Sigmoid colon (tissue), 4 donors: ENCODE results near the gene ACTN1.
"Not testable (repeated sequence)": the region's sequence is repeated elsewhere in the genome, so short reads cannot be mapped to it uniquely, and the experiment has no call there.

Source experiments
- CTCF ChIP-seq, 4 experiments: fragments of 450-650 bp in 3 of 4; fragments of 200-600 bp in 1 of 4; IDR thresholded peaks; one replicate each; pipeline ENCODE4 v1.5.1; 2016 to 2019; ENCODE audit warnings: antibody characterized with exemption in 4 of 4, mild to moderate bottlenecking in 3 of 4, moderate library complexity in 2 of 4
- EP300 ChIP-seq, 4 donors: sonication (generic); formaldehyde crosslinking; IDR thresholded peaks; one replicate each; pipeline ENCODE4 v1.6.1; 2017; ENCODE audit warnings: antibody characterized with exemption in 4 of 4
- POLR2A ChIP-seq, 2 donors: fragments of 450-650 bp; IDR thresholded peaks; one replicate each; pipeline ENCODE4 v1.6.1; 2016; ENCODE audit warnings: antibody characterized with exemption in 2 of 2, mild to moderate bottlenecking in 2 of 2, moderate library complexity in 2 of 2
- POLR2AphosphoS5 ChIP-seq, 4 donors: sonication (generic); formaldehyde crosslinking; IDR thresholded peaks; one replicate each; pipeline ENCODE4 v1.6.1; 2017; ENCODE audit warnings: antibody characterized with exemption in 4 of 4

GRCh38 chr14:68847640-68848039, 131.5 kb downstream of the ACTN1 start:
- TF ChIP-seq CTCF, POLR2A, POLR2AphosphoS5, EP300 (IDR thresholded peaks at IDR 0.05): not testable (repeated sequence)
